ENCODE measurements around the gene ZNF532. TPM values are rescaled to one million over a fixed set of nuclear protein-coding genes. Genes with fewer than 3 reads are reported as not detected.

ZNF532 gene
- total and polyA plus RNA-seq, 11 donors = 16.0 to 84.4 (median 69.9) TPM

DNA sequence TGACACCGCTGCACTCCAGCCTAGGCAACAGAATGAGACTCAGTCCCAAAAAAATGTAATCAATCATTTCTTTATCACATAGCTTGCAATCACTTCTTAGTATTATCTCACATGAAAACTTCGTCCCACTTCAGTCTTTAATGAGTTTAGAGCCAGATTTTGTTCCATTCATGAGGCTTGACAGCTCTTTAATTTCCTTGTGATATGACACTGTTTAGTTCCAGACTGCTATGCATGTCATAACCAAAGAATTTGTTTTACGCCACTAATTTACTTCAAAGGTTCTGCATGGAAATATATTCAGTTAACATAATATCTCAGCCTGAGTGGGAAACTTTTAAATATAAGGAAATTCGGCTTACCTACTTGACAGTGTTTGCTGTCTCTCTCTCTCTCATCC is 113.1 kb downstream of the ZNF532 start:
- WGBS, 4 donors = 75 to 81% (median 78%) methylated on average over 4 of the region's 4 CpGs
- H3K4me1 ChIP-seq = peaks cover 0 to 25% (median 2%) of the 10 kb centered on the region in 12 donors
- H3K36me3 ChIP-seq = peaks cover 0 to 69% (median 45%) of the 10 kb centered on the region in 9 donors
- H3K9me3 ChIP-seq = no peaks in the 10 kb centered on the region
- DNase-seq = no peak
- H3K27ac ChIP-seq = no peak overlapping the region
- no peaks in the 10 kb centered on the region for H3K27me3 ChIP-seq
- intact Hi-C loops (cut with DNase I) = no loop called here
- no peak for ATAC-seq
- H3K4me3 ChIP-seq = no peak overlapping the region
- TF ChIP-seq POLR2A (IDR thresholded peaks at IDR 0.05) = no peak
- TF ChIP-seq, protein P1, sequence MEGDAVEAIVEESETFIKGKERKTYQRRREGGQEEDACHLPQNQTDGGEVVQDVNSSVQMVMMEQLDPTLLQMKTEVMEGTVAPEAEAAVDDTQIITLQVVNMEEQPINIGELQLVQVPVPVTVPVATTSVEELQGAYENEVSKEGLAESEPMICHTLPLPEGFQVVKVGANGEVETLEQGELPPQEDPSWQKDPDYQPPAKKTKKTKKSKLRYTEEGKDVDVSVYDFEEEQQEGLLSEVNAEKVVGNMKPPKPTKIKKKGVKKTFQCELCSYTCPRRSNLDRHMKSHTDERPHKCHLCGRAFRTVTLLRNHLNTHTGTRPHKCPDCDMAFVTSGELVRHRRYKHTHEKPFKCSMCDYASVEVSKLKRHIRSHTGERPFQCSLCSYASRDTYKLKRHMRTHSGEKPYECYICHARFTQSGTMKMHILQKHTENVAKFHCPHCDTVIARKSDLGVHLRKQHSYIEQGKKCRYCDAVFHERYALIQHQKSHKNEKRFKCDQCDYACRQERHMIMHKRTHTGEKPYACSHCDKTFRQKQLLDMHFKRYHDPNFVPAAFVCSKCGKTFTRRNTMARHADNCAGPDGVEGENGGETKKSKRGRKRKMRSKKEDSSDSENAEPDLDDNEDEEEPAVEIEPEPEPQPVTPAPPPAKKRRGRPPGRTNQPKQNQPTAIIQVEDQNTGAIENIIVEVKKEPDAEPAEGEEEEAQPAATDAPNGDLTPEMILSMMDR (IDR thresholded peaks at IDR 0.05) = no peak

DNA sequence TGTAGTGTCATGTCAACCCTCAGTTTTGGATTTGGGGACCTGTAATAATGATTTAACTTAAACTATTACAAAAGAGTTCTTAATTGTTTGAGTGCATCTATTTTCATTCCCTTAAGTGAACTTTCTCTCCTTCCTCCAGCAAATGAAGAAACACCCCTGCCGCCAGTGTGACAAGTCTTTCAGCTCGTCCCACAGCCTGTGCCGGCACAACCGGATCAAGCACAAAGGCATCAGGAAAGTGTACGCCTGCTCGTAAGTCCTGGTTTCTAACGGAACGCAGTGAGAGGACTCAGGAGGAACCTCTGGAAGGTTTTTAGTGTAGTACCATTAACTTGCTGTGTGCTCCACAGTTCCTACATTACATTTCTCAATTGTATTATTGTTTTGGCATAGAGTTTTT is 114.2 kb downstream of the ZNF532 start:
- H3K36me3 ChIP-seq = peaks cover 0 to 70% (median 52%) of the 10 kb centered on the region in 9 donors
- ATAC-seq = no peak
- WGBS, 4 donors = 94 to 97% (median 96%) methylated on average over 8 of the region's 8 CpGs
- H3K4me3 ChIP-seq = no peak overlapping the region
- H3K9me3 ChIP-seq = no peaks in the 10 kb centered on the region
- H3K4me1 ChIP-seq = peaks cover 0 to 25% (median 2%) of the 10 kb centered on the region in 12 donors
- no peak for DNase-seq
- no peak overlapping the region for H3K27ac ChIP-seq
- TF ChIP-seq, protein P1 (IDR thresholded peaks at IDR 0.05) = no peak
- no peak for TF ChIP-seq POLR2A (IDR thresholded peaks at IDR 0.05)
- intact Hi-C loops (cut with DNase I) = no loop called here
- H3K27me3 ChIP-seq = no peaks in the 10 kb centered on the region

DNA sequence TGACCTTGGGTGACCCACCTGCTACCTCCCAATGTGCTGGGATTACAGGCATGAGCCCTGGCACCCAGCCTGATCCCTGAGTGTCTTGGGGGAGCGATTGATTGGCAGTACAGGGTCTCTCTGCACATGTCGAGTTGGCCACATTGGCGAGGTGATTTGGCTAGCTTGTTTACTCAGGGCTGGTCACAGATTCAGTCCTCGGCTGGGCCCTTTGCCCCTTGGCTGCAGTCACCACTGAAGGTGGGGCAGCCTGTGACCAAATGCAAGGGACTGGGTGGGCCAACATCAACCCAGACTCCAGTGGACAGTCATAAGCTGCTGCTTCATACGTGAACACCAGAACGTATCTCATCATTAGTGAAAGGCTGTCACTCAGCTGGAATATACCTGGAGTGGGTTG is 114.9 kb downstream of the ZNF532 start:
- intact Hi-C loops (cut with DNase I) = no loop called here
- Histone ChIP-seq H3K9me3 (no peaks in the 10 kb centered on the region), H3K27me3 (no peaks in the 10 kb centered on the region), H3K4me1 (peaks cover 0 to 24% (median 2%) of the 10 kb centered on the region in 12 donors), H3K27ac (no peak overlapping the region), H3K4me3 (no peak overlapping the region), H3K36me3 (peaks cover 0 to 75% (median 59%) of the 10 kb centered on the region in 9 donors)
- WGBS, 4 donors = 88 to 96% (median 92%) methylated on average over 5 to 6 of the region's 6 CpGs
- ATAC-seq (no peak), DNase-seq (no peak)
- TF ChIP-seq, protein P1 (IDR thresholded peaks at IDR 0.05) = no peak
- TF ChIP-seq POLR2A (IDR thresholded peaks at IDR 0.05) = no peak

DNA sequence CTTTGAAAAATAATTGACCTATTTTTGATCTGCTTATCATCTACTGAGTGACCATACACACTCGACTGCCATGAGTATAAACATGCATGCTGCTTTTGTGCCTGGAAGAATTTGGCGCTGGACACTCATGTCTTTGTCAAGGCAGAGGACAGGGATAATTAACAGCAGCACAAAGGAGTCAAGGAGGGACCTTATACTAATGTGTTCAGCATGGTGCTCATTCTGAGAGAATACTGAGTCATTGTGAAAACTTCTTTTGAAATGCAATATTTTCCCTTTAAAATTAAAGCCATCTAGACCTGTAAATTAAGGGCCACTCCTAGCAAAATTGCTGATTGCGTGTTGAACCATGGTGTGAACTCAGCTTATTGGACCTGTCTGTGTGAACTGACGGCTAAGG is 116.3 kb downstream of the ZNF532 start:
- Histone ChIP-seq H3K9me3 (no peaks in the 10 kb centered on the region), H3K27ac (no peak overlapping the region), H3K27me3 (no peaks in the 10 kb centered on the region), H3K4me3 (no peak overlapping the region), H3K36me3 (peaks cover 0 to 70% (median 60%) of the 10 kb centered on the region in 9 donors), H3K4me1 (peaks cover 0 to 16% (median 1%) of the 10 kb centered on the region in 12 donors)
- intact Hi-C loops (cut with DNase I) = no loop called here
- DNase-seq (no peak), ATAC-seq (no peak)
- WGBS, 4 donors = 86 to 90% (median 87%) methylated on average over 4 of the region's 4 CpGs
- TF ChIP-seq POLR2A (IDR thresholded peaks at IDR 0.05) = no peak
- TF ChIP-seq, protein P1 (IDR thresholded peaks at IDR 0.05) = no peak

Data from heart left ventricle (tissue), 16 donors.